Stimulated activated CD4-positive, alpha-beta T cell treated with anti-CD3 and anti-CD28 coated beads, Interleukin-15, amount 100 ng/mL, for 48 hours (primary cell): ENCODE measurements around the gene CXCL1.
"Not testable (repeated sequence)": the region's sequence is repeated elsewhere in the genome, so short reads cannot be mapped to it uniquely, and the experiment has no call there.

Experiments
- DNase-seq, 2 donors: peaks; one replicate each; pipeline ENCODE4 v3.0.0-alpha.2; 2020; ENCODE audit warnings: low read depth in 2 of 2

CXCL1 gene

GRCh38 chr4:73875401-73875800, 6.2 kb downstream of the CXCL1 start:
- DNase-seq = no peak

- no peak for DNase-seq
Measured at GRCh38 chr4:73883306-73883705, 14.1 kb downstream of the CXCL1 start.

- no peak for DNase-seq
Measured at GRCh38 chr4:73885574-73886267, 16.5 kb downstream of the CXCL1 start.

GRCh38 chr4:73891326-73891725, 22.1 kb downstream of the CXCL1 start:
- no peak for DNase-seq

GRCh38 chr4:73891739-73892405, 22.7 kb downstream of the CXCL1 start:
- no peak for DNase-seq

GRCh38 chr4:73892966-73893365, 23.8 kb downstream of the CXCL1 start:
- no peak for DNase-seq

- no peak for DNase-seq
Measured at GRCh38 chr4:73894001-73894400, 24.8 kb downstream of the CXCL1 start.

GRCh38 chr4:73895201-73896175, 26.3 kb downstream of the CXCL1 start:
- DNase-seq = no peak

- DNase-seq = no peak
Measured at GRCh38 chr4:73896416-73896815, 27.2 kb downstream of the CXCL1 start.

GRCh38 chr4:73897380-73898136, 28.4 kb downstream of the CXCL1 start:
- no peak for DNase-seq

GRCh38 chr4:73899338-73899737, 30.1 kb downstream of the CXCL1 start:
- not testable (repeated sequence) for DNase-seq

- DNase-seq = no peak
Measured at GRCh38 chr4:73901031-73901430, 31.8 kb downstream of the CXCL1 start.

GRCh38 chr4:73902038-73902637, 32.9 kb downstream of the CXCL1 start:
- no peak for DNase-seq

GRCh38 chr4:73902817-73903547, 33.8 kb downstream of the CXCL1 start:
- no peak for DNase-seq

- no peak for DNase-seq
Measured at GRCh38 chr4:73904491-73904890, 35.3 kb downstream of the CXCL1 start.

GRCh38 chr4:73908965-73909364, 39.8 kb downstream of the CXCL1 start:
- no peak for DNase-seq

- no peak for DNase-seq
Measured at GRCh38 chr4:73911746-73912145, 42.6 kb downstream of the CXCL1 start.

GRCh38 chr4:73912191-73912590, 43.0 kb downstream of the CXCL1 start:
- DNase-seq = no peak

- DNase-seq = no peak
Measured at GRCh38 chr4:73914071-73914470, 44.9 kb downstream of the CXCL1 start.

- DNase-seq = no peak
Measured at GRCh38 chr4:73916172-73916925, 47.2 kb downstream of the CXCL1 start.
